ENCODE results near the gene ETV6. TPM values are rescaled to one million over a fixed set of nuclear protein-coding genes. Genes with fewer than 3 reads are reported as not detected.

Gene ETV6
- polyA plus RNA-seq, 2 of the 4 experiments (the other 2 are of a cell fraction): 4.0 to 7.0 TPM

DNA sequence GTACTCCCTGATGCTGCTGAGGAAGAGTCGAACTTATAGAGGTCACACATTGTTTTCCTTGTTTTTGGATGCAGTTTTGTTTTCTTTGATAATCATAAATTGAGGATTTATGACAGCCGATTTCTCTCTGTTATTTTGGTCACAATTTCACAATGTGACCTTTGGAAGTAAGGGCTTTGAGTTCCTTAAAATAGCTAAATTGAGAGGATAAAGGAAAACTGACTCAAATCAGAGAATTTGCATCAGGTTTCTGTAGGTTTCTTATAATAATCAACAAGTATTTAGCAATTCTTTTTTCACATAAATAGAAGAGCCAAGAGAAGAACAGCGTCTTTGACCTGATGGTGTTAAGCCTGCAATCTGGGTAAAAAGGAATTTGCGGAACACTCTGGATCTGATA, 66.1 kb downstream of the ETV6 start:
- ChIA-PET CTCF (no interaction called here), POLR2A (no interaction called here)
- FAIRE-seq (no peak), ATAC-seq (no peak), DNase-seq (ENCODE audit: low read depth in 1 of 2, low spot score in 1 of 2) (no peak)
- TF ChIP-seq, protein P1, sequence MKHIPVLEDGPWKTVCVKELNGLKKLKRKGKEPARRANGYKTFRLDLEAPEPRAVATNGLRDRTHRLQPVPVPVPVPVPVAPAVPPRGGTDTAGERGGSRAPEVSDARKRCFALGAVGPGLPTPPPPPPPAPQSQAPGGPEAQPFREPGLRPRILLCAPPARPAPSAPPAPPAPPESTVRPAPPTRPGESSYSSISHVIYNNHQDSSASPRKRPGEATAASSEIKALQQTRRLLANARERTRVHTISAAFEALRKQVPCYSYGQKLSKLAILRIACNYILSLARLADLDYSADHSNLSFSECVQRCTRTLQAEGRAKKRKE (CRISPR knock-in tag; IDR thresholded peaks at IDR 0.05; ENCODE audit: low read depth): no peak
- TF ChIP-seq HOXB5 (CRISPR knock-in tag; IDR thresholded peaks at IDR 0.05): no peak
- TF ChIP-seq, protein P2, sequence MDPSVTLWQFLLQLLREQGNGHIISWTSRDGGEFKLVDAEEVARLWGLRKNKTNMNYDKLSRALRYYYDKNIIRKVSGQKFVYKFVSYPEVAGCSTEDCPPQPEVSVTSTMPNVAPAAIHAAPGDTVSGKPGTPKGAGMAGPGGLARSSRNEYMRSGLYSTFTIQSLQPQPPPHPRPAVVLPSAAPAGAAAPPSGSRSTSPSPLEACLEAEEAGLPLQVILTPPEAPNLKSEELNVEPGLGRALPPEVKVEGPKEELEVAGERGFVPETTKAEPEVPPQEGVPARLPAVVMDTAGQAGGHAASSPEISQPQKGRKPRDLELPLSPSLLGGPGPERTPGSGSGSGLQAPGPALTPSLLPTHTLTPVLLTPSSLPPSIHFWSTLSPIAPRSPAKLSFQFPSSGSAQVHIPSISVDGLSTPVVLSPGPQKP (IDR thresholded peaks at IDR 0.05; ENCODE audit: low read depth, low read length): no peak
- no peak for TF ChIP-seq HEYL (CRISPR knock-in tag; IDR thresholded peaks at IDR 0.05)
- TF ChIP-seq SREBF2 (IDR thresholded peaks at IDR 0.05): no peak
- TF ChIP-seq ZNF302 (CRISPR knock-in tag; IDR thresholded peaks at IDR 0.05): no peak
- TF ChIP-seq EHF (CRISPR knock-in tag; IDR thresholded peaks at IDR 0.05): no peak
- no peak for TF ChIP-seq KDM1A (IDR thresholded peaks at IDR 0.05; ENCODE audit: low read depth)
- Histone ChIP-seq H3K9me3 (no peaks in the 10 kb centered on the region), H3K4me2 (no peak overlapping the region), H3K4me1 (0 out of 3 replicates have a peak, but pooled peaks cover 3% of the 10 kb centered on the region), H3K27ac (no peak overlapping the region), H3K4me3 (no peak overlapping the region)
- WGBS (ENCODE audit: missing lambda C conversion rate): 79% methylated on average over 4 of the region's 4 CpGs

DNA sequence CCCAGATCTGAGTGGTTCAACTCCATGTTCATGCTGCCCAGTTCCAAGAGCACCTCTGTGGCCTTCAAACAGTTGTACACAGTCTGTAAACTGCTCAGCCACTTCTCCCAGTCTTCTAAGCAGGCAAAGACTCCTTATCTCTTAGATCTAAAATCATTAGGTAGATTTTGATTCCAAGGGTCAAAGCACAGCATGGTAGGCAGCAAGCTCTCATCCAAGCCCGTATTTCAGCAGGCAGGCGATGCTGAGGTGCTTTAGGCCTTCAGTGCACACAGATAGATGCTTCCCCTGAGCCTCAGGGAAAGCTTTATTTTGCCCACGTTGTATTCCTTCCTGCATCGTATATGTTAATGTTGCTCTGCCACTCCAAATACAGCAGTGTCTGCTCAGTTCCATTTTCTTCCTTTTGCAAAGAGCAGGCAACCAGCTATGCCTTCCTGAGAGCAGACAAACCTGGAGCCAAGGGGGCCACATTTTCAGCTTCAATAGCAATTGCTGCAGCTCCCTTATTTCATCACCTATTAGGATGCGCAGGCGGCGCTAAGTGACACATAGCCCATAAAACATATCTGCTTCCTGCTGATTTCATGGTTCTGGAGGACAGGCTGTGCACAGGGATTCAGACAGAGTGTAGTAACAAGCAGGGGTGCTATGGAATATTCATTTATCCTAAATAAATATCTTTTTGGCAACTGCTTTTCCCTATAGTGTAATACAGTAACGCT, 67.5 kb downstream of the ETV6 start:
- CTCF ChIA-PET: interaction anchor here (0.6 to 1.6 kb wide), 2 partner anchors 46 to 134 kb away, joined by 3 to 4 read pairs; no protein-coding TSS in a partner anchor
- DNase-seq (ENCODE audit: low read depth in 1 of 2, low spot score in 1 of 2): no peak
- Histone ChIP-seq H3K4me3 (no peak overlapping the region), H3K4me1 (0 out of 3 replicates have a peak, but pooled peaks cover 3% of the 10 kb centered on the region), H3K4me2 (no peak overlapping the region), H3K9me3 (no peaks in the 10 kb centered on the region), H3K27ac (no peak overlapping the region; a peak in 1 of 6 replicates)
- FAIRE-seq: no peak
- WGBS (ENCODE audit: missing lambda C conversion rate): 90% methylated on average over 8 of the region's 8 CpGs
- ATAC-seq: no peak
- POLR2A ChIA-PET: interaction anchor here (0.6 kb wide), 1 partner anchor 175 kb away, joined by 4 read pairs; no protein-coding TSS in a partner anchor
- TF ChIP-seq, protein P3, sequence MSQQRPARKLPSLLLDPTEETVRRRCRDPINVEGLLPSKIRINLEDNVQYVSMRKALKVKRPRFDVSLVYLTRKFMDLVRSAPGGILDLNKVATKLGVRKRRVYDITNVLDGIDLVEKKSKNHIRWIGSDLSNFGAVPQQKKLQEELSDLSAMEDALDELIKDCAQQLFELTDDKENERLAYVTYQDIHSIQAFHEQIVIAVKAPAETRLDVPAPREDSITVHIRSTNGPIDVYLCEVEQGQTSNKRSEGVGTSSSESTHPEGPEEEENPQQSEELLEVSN (IDR thresholded peaks at IDR 0.05; ENCODE audit: borderline replicate concordance, low read depth): no peak
- TF ChIP-seq CBX2 (IDR thresholded peaks at IDR 0.05; ENCODE audit: borderline replicate concordance, low read depth): no peak
- TF ChIP-seq JUNB (IDR thresholded peaks at IDR 0.05): no peak
- no peak for TF ChIP-seq FOXS1 (CRISPR knock-in tag; IDR thresholded peaks at IDR 0.05)
- no peak for TF ChIP-seq RARB (CRISPR knock-in tag; IDR thresholded peaks at IDR 0.05)
- no peak for TF ChIP-seq HOXB5 (CRISPR knock-in tag; IDR thresholded peaks at IDR 0.05)
- no peak for TF ChIP-seq GATA3 (IDR thresholded peaks at IDR 0.05; ENCODE audit: borderline replicate concordance)
- TF ChIP-seq CHD4 (IDR thresholded peaks at IDR 0.05; ENCODE audit: borderline replicate concordance): no peak
- TF ChIP-seq HOXA7 (CRISPR knock-in tag; IDR thresholded peaks at IDR 0.05): no peak
- no peak for TF ChIP-seq NPAS2 (CRISPR knock-in tag; IDR thresholded peaks at IDR 0.05; ENCODE audit: borderline replicate concordance)
- TF ChIP-seq, protein P4, sequence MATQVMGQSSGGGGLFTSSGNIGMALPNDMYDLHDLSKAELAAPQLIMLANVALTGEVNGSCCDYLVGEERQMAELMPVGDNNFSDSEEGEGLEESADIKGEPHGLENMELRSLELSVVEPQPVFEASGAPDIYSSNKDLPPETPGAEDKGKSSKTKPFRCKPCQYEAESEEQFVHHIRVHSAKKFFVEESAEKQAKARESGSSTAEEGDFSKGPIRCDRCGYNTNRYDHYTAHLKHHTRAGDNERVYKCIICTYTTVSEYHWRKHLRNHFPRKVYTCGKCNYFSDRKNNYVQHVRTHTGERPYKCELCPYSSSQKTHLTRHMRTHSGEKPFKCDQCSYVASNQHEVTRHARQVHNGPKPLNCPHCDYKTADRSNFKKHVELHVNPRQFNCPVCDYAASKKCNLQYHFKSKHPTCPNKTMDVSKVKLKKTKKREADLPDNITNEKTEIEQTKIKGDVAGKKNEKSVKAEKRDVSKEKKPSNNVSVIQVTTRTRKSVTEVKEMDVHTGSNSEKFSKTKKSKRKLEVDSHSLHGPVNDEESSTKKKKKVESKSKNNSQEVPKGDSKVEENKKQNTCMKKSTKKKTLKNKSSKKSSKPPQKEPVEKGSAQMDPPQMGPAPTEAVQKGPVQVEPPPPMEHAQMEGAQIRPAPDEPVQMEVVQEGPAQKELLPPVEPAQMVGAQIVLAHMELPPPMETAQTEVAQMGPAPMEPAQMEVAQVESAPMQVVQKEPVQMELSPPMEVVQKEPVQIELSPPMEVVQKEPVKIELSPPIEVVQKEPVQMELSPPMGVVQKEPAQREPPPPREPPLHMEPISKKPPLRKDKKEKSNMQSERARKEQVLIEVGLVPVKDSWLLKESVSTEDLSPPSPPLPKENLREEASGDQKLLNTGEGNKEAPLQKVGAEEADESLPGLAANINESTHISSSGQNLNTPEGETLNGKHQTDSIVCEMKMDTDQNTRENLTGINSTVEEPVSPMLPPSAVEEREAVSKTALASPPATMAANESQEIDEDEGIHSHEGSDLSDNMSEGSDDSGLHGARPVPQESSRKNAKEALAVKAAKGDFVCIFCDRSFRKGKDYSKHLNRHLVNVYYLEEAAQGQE (IDR thresholded peaks at IDR 0.05): no peak
- TF ChIP-seq ZSCAN20 (CRISPR knock-in tag; IDR thresholded peaks at IDR 0.05): no peak
- TF ChIP-seq TP53 (CRISPR knock-in tag; IDR thresholded peaks at IDR 0.05): no peak
- TF ChIP-seq, protein P5, sequence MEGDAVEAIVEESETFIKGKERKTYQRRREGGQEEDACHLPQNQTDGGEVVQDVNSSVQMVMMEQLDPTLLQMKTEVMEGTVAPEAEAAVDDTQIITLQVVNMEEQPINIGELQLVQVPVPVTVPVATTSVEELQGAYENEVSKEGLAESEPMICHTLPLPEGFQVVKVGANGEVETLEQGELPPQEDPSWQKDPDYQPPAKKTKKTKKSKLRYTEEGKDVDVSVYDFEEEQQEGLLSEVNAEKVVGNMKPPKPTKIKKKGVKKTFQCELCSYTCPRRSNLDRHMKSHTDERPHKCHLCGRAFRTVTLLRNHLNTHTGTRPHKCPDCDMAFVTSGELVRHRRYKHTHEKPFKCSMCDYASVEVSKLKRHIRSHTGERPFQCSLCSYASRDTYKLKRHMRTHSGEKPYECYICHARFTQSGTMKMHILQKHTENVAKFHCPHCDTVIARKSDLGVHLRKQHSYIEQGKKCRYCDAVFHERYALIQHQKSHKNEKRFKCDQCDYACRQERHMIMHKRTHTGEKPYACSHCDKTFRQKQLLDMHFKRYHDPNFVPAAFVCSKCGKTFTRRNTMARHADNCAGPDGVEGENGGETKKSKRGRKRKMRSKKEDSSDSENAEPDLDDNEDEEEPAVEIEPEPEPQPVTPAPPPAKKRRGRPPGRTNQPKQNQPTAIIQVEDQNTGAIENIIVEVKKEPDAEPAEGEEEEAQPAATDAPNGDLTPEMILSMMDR (IDR thresholded peaks at IDR 0.05): no peak
- no peak for TF ChIP-seq ZNF302 (CRISPR knock-in tag; IDR thresholded peaks at IDR 0.05)
- no peak for TF ChIP-seq HEYL (CRISPR knock-in tag; IDR thresholded peaks at IDR 0.05)
- no peak for TF ChIP-seq CEBPB (IDR thresholded peaks at IDR 0.05)

Data from A549 (cell line).